ENCODE data around the gene CASZ1. TPM values are rescaled to one million over a fixed set of nuclear protein-coding genes. Genes with fewer than 3 reads are reported as not detected.

CASZ1 gene
- total RNA-seq, 1 donor from 2014 or later: 9.2 TPM

DNA sequence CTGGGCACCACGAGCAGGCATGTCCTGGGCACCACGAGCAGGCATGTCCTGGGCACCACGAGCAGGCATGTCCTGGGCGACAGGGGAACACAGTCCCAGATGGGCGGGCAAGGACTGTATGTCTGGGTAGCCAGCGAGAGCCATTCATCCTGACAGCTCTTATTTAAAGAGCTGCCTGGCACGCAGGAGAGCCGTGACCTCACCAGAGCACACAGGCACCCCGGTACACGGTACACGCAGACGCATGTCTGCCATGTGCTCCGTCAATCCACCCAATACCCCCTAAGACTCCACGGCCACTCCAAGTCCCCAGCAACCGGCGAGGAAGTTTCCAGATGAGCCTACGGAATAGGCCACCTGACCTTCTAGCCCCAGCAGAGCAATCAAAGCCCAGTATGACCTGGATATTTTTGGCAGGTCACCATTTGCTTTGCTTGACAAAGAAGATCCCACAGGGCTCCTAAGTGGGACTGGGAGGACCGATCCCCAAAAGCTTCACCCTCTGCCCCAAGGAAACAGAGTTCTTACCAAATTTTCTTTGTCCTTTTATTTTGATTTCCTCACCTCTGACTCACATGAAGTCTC, 51.7 kb downstream of the CASZ1 start:
- Histone ChIP-seq H3K4me3 (ENCODE audit: low read depth, low read length) (no peak overlapping the region), H3K36me3 (ENCODE audit: control insufficient read depth, insufficient read depth, low read length) (peaks cover 7% of the 10 kb centered on the region), H3K27me3 (ENCODE audit: control insufficient read depth, insufficient read depth, low read length) (no peaks in the 10 kb centered on the region)
- no peak for TF ChIP-seq CTCF (IDR thresholded peaks at IDR 0.05; ENCODE audit: insufficient read depth, low read length, severe bottlenecking)
- DNase-seq (ENCODE audit: low read depth) (no peak), FAIRE-seq (no peak)

DNA sequence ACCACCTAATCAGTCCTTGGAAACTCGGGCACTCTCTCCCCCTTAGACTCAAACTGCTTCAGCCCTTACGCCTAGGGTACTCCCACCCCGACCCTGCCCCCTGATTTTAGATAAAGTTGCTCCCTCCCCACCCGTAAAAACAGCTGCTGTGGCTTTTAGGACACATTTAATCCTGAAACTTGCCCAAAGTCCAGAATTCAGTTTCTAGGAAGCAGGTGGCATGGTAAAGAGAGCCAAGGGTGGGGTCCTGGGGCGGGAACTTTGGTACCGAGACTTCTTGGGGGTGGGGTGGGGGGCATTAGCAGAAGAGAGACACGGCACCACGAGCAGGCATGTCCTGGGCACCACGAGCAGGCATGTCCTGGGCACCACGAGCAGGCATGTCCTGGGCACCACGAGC, 52.4 kb downstream of the CASZ1 start:
- TF ChIP-seq CTCF (IDR thresholded peaks at IDR 0.05; ENCODE audit: insufficient read depth, low read length, severe bottlenecking): no peak
- no peaks in the 10 kb centered on the region for H3K27me3 ChIP-seq (ENCODE audit: control insufficient read depth, insufficient read depth, low read length)
- no peak overlapping the region for H3K4me3 ChIP-seq (ENCODE audit: low read depth, low read length)
- no peak for DNase-seq (ENCODE audit: low read depth)
- no peak for FAIRE-seq
- H3K36me3 ChIP-seq (ENCODE audit: control insufficient read depth, insufficient read depth, low read length): peaks cover 7% of the 10 kb centered on the region

DNA sequence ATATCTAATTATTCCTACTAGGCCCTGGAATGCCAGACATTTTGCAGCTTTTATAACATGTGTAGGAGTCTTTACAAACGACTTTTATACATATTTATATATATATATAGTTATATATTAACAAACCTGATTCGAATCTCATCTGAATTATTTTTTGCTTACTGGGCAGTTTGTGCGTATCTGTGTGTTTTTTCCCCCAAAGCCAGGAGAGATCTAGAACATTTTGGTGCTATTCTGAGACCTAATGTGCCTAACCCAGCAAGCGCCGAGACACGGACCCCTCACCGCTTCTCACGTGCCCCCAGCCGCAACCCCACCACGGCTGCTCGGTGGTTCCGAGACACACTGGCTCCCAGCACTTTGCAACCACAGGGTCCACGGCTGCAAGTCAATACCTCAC, 54.8 kb downstream of the CASZ1 start:
- Histone ChIP-seq H3K27me3 (ENCODE audit: control insufficient read depth, insufficient read depth, low read length) (no peaks in the 10 kb centered on the region), H3K4me3 (ENCODE audit: low read depth, low read length) (no peak overlapping the region), H3K36me3 (ENCODE audit: control insufficient read depth, insufficient read depth, low read length) (peaks cover 3% of the 10 kb centered on the region)
- no peak for DNase-seq (ENCODE audit: low read depth)
- TF ChIP-seq CTCF (IDR thresholded peaks at IDR 0.05; ENCODE audit: insufficient read depth, low read length, severe bottlenecking): no peak
- no peak for FAIRE-seq

GRCh38 chr1:10740123-10740522, 56.3 kb downstream of the CASZ1 start:
- no peaks in the 10 kb centered on the region for H3K27me3 ChIP-seq (ENCODE audit: control insufficient read depth, insufficient read depth, low read length)
- H3K36me3 ChIP-seq (ENCODE audit: control insufficient read depth, insufficient read depth, low read length): peaks cover 3% of the 10 kb centered on the region
- H3K4me3 ChIP-seq (ENCODE audit: low read depth, low read length): no peak overlapping the region
- no peak for TF ChIP-seq CTCF (IDR thresholded peaks at IDR 0.05; ENCODE audit: insufficient read depth, low read length, severe bottlenecking)
- DNase-seq (ENCODE audit: low read depth) (no peak), FAIRE-seq (no peak)

DNA sequence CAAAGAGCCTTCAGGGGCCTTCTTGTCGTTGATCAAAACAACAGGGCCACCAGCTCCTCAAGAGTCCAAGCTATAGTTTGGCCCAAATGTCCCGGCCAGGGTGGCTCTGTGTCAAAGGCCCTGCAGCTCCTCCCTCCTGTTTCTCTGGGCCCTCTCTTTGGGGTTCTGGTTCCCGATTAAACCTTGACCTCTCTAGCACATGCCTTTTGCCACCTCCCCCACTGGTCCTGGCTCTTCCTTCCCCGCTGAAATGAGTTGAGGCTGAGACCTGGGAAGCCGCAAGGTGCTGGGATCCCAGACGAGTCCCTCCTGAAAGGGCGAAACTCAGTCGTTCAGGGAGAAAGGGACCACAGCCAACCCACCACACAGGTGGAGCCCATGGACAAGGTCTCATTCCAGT, 56.9 kb downstream of the CASZ1 start:
- Histone ChIP-seq H3K27me3 (ENCODE audit: control insufficient read depth, insufficient read depth, low read length) (no peaks in the 10 kb centered on the region), H3K36me3 (ENCODE audit: control insufficient read depth, insufficient read depth, low read length) (peaks cover 3% of the 10 kb centered on the region), H3K4me3 (ENCODE audit: low read depth, low read length) (no peak overlapping the region)
- FAIRE-seq: peak; percentile 81
- no peak for DNase-seq (ENCODE audit: low read depth)
- TF ChIP-seq CTCF (IDR thresholded peaks at IDR 0.05; ENCODE audit: insufficient read depth, low read length, severe bottlenecking): no peak

Data from bronchial epithelial cell (primary cell).